ENCODE results near the gene TJAP1.
A peak's percentile ranks its signal among the peaks of the same experiment; 100 is the strongest.

The TJAP1 gene

GRCh38 chr6:43477235-43478007, at the start of gene TJAP1:
Gene TJAP1, plus strand, starts transcription at chr6:43477570. Its CDS starts 21,432 bp downstream, at chr6:43499002.
- DNase-seq = peak; percentile 99

GRCh38 chr6:43428112-43428570, 49.2 kb upstream of the TJAP1 start:
- no peak for DNase-seq

- no peak for DNase-seq
These were observed 48.5 kb upstream of the TJAP1 start for GRCh38 chr6:43428874-43429273.

GRCh38 chr6:43432009-43432945, 45.1 kb upstream of the TJAP1 start:
- no peak for DNase-seq

GRCh38 chr6:43433148-43433547, 44.2 kb upstream of the TJAP1 start:
- DNase-seq = no peak

GRCh38 chr6:43434001-43434840, 43.1 kb upstream of the TJAP1 start:
- DNase-seq = no peak

- no peak for DNase-seq
These were observed 42.4 kb upstream of the TJAP1 start for GRCh38 chr6:43434943-43435342.

GRCh38 chr6:43435682-43436437, 41.5 kb upstream of the TJAP1 start:
- no peak for DNase-seq

- DNase-seq = no peak
These were observed 40.6 kb upstream of the TJAP1 start for GRCh38 chr6:43436577-43437282.

- no peak for DNase-seq
These were observed 39.7 kb upstream of the TJAP1 start for GRCh38 chr6:43437700-43438099.

GRCh38 chr6:43442935-43443334, 34.4 kb upstream of the TJAP1 start:
- DNase-seq = no peak

GRCh38 chr6:43444036-43444435, 33.3 kb upstream of the TJAP1 start:
- no peak for DNase-seq

GRCh38 chr6:43444582-43444981, 32.8 kb upstream of the TJAP1 start:
- DNase-seq = no peak

GRCh38 chr6:43445576-43445975, 31.8 kb upstream of the TJAP1 start:
- no peak for DNase-seq

GRCh38 chr6:43447604-43448003, 29.8 kb upstream of the TJAP1 start:
- no peak for DNase-seq

GRCh38 chr6:43448916-43449315, 28.5 kb upstream of the TJAP1 start:
- DNase-seq = no peak

- DNase-seq = no peak
These were observed 26.7 kb upstream of the TJAP1 start for GRCh38 chr6:43450699-43451131.

- no peak for DNase-seq
These were observed 26.0 kb upstream of the TJAP1 start for GRCh38 chr6:43451348-43451747.

GRCh38 chr6:43451939-43452338, 25.4 kb upstream of the TJAP1 start:
- DNase-seq = no peak

GRCh38 chr6:43452896-43453295, 24.5 kb upstream of the TJAP1 start:
- DNase-seq = no peak

- no peak for DNase-seq
These were observed 23.5 kb upstream of the TJAP1 start for GRCh38 chr6:43453831-43454230.
